ENCODE measurements around the gene APOOL. TPM values are rescaled to one million over a fixed set of nuclear protein-coding genes. Genes with fewer than 3 reads are reported as not detected.

APOOL gene
- total RNA-seq, 2 experiments from 2014 or later = 15.4 to 16.5 TPM

DNA sequence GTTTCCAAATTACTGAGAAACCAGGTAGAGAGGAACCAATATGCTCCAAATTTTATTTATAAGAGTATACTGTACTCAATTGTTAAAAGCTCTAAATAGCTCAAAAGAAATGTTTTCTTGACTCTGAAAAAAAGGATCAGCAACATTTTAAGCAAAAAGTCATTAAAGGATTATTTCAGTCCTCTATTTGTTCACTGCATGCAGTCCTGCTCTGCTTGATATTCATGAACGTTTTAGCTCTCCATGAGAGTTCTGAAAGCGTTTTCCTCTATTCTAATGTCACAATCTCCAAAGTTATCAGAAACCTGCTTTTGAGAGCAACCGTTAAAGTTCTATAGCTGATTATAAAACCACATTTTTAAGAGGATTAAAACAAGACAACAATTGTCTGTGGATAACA is 110.5 kb downstream of the APOOL start:
- Mint-ChIP-seq H3K27ac (no peak overlapping the region), H3K27me3 (no peaks in the 10 kb centered on the region), H3K9me3 (no peaks in the 10 kb centered on the region), H3K4me1 (ENCODE audit: low read depth) (no peaks in the 10 kb centered on the region), H3K4me3 (no peak overlapping the region), H3K36me3 (ENCODE audit: low read depth) (no peaks in the 10 kb centered on the region)
- DNase-seq (no peak), ATAC-seq (no peak)
- POLR2A ChIA-PET = no interaction called here
- intact Hi-C loops (cut with micrococcal nuclease) = loop anchor here (10.0 kb wide), 1 partner anchor 431 kb away; no protein-coding TSS in a partner anchor
- TF ChIP-seq, protein P1, sequence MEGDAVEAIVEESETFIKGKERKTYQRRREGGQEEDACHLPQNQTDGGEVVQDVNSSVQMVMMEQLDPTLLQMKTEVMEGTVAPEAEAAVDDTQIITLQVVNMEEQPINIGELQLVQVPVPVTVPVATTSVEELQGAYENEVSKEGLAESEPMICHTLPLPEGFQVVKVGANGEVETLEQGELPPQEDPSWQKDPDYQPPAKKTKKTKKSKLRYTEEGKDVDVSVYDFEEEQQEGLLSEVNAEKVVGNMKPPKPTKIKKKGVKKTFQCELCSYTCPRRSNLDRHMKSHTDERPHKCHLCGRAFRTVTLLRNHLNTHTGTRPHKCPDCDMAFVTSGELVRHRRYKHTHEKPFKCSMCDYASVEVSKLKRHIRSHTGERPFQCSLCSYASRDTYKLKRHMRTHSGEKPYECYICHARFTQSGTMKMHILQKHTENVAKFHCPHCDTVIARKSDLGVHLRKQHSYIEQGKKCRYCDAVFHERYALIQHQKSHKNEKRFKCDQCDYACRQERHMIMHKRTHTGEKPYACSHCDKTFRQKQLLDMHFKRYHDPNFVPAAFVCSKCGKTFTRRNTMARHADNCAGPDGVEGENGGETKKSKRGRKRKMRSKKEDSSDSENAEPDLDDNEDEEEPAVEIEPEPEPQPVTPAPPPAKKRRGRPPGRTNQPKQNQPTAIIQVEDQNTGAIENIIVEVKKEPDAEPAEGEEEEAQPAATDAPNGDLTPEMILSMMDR (IDR thresholded peaks at IDR 0.05) = no peak
- CTCF ChIA-PET = interaction anchor here (0.6 kb wide), 1 partner anchor 237 kb away, joined by 3 read pairs; no protein-coding TSS in a partner anchor

GRCh38 chrX:85114776-85115175 is 111.1 kb downstream of the APOOL start:
- H3K27ac Mint-ChIP-seq = no peak overlapping the region
- DNase-seq = no peak
- TF ChIP-seq, protein P1 (IDR thresholded peaks at IDR 0.05) = no peak

GRCh38 chrX:85115252-85115651 is 111.6 kb downstream of the APOOL start:
- CTCF ChIA-PET = no interaction called here

More at GRCh38 chrX:85114776-85115175, 111.1 kb downstream of the APOOL start:
- H3K27me3 Mint-ChIP-seq = no peaks in the 10 kb centered on the region
- intact Hi-C loops (cut with micrococcal nuclease) = loop anchor here (10.0 kb wide), 1 partner anchor 430 kb away; no protein-coding TSS in a partner anchor
- no peaks in the 10 kb centered on the region for H3K9me3 Mint-ChIP-seq
- no peaks in the 10 kb centered on the region for H3K4me1 Mint-ChIP-seq (ENCODE audit: low read depth)
- no peak for ATAC-seq
- POLR2A ChIA-PET = no interaction called here
- no peaks in the 10 kb centered on the region for H3K36me3 Mint-ChIP-seq (ENCODE audit: low read depth)
- no peak overlapping the region for H3K4me3 Mint-ChIP-seq
- CTCF ChIA-PET = interaction anchor here (0.6 kb wide), 1 partner anchor 236 kb away, joined by 3 read pairs; no protein-coding TSS in a partner anchor

DNA sequence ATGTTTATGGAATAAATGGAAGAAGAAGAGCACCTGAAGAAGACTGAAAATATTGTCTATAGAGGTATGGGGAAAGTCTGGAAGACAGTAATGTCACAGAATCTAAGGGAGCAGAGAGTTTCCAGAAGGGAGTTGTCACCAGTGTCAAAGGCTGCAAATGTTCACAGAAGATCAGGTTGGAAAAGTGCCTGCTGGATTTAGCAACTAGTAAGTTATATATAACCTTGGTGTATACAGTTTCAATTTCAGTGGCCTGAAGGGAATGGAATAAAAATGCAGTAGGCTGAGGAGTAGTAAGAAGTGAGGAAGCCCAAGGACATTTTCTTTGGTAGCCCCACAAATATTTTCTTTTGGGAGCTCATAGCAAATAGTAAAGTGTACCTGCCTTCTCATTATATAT is 132.7 kb downstream of the APOOL start:
- CTCF ChIA-PET = no interaction called here
- no peak overlapping the region for H3K27ac Mint-ChIP-seq
- TF ChIP-seq, protein P1 (IDR thresholded peaks at IDR 0.05) = no peak

More at GRCh38 chrX:85115252-85115651, 111.6 kb downstream of the APOOL start:
- Mint-ChIP-seq H3K4me3 (no peak overlapping the region), H3K4me1 (ENCODE audit: low read depth) (no peaks in the 10 kb centered on the region), H3K36me3 (ENCODE audit: low read depth) (no peaks in the 10 kb centered on the region), H3K27ac (no peak overlapping the region), H3K9me3 (no peaks in the 10 kb centered on the region), H3K27me3 (no peaks in the 10 kb centered on the region)
- POLR2A ChIA-PET = no interaction called here
- no peak for ATAC-seq
- no peak for DNase-seq
- TF ChIP-seq, protein P1 (IDR thresholded peaks at IDR 0.05) = no peak
- intact Hi-C loops (cut with micrococcal nuclease) = loop anchor here (10.0 kb wide), 1 partner anchor 430 kb away; no protein-coding TSS in a partner anchor

DNA sequence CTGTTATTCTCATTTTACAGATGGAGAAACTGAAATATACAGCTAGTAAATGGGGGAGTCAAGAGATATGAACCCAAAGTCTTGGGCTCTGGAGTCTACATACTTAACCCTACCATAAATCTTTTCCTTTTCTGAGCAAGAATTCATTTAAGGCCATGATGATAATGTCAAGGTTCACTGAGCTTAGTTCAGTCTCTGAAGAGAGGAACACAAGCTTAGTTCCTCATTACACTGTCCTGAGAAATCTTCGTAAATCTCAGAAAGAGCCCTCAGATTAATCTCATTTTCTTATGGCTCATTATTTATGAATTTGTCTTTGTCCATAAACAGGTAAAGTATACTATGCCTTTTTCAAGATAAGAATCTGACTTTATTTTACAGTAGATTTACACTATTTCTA is 135.7 kb downstream of the APOOL start:
- Mint-ChIP-seq H3K27ac (no peak overlapping the region), H3K27me3 (no peaks in the 10 kb centered on the region), H3K9me3 (no peaks in the 10 kb centered on the region), H3K36me3 (ENCODE audit: low read depth) (no peaks in the 10 kb centered on the region), H3K4me1 (ENCODE audit: low read depth) (no peaks in the 10 kb centered on the region), H3K4me3 (no peak overlapping the region)
- TF ChIP-seq, protein P1 (IDR thresholded peaks at IDR 0.05) = no peak
- ChIA-PET POLR2A (no interaction called here), CTCF (interaction anchor here (0.9 kb wide), 1 partner anchor 54 kb away, joined by 3 read pairs; no protein-coding TSS in a partner anchor)
- intact Hi-C loops (cut with micrococcal nuclease) = no loop called here
- ATAC-seq (no peak), DNase-seq (no peak)

More for the DNA sequence above, 132.7 kb downstream of the APOOL start:
- no peak for ATAC-seq
- POLR2A ChIA-PET = no interaction called here
- H3K4me3 Mint-ChIP-seq = no peak overlapping the region
- no peaks in the 10 kb centered on the region for H3K27me3 Mint-ChIP-seq
- no peak for DNase-seq
- no peaks in the 10 kb centered on the region for H3K9me3 Mint-ChIP-seq
- H3K4me1 Mint-ChIP-seq (ENCODE audit: low read depth) = no peaks in the 10 kb centered on the region
- intact Hi-C loops (cut with micrococcal nuclease) = no loop called here
- no peaks in the 10 kb centered on the region for H3K36me3 Mint-ChIP-seq (ENCODE audit: low read depth)
